ENCODE data around the gene MATK. TPM values are rescaled to one million over a fixed set of nuclear protein-coding genes. Genes with fewer than 3 reads are reported as not detected.
A peak's percentile ranks its signal among the peaks of the same experiment; 100 is the strongest.

MATK gene
- total and polyA plus RNA-seq, 2 donors from 2014 or later: 2.7 to 4.2 TPM

GRCh38 chr19:3825286-3825956 lies 39.2 kb upstream of the MATK start:
- H3K4me3 ChIP-seq (ENCODE audit: low read length in 3 of 3): no peak overlapping the region
- no peak overlapping the region for H3K9ac ChIP-seq (ENCODE audit: low read length in 3 of 3)
- DNase-seq: peak in 1 of 5 donors; percentile 16
- no peak for FAIRE-seq
- intact Hi-C loops (cut with DNase I): no loop called here
- H3K27ac ChIP-seq (ENCODE audit: low read depth in 2 of 2, low read length in 2 of 2): no peak overlapping the region
- H3K36me3 ChIP-seq (ENCODE audit: control insufficient read depth in 2 of 3, insufficient read depth in 3 of 3, low read length in 3 of 3): no peaks in the 10 kb centered on the region
- TF ChIP-seq CTCF (IDR thresholded peaks at IDR 0.05; ENCODE audit: borderline replicate concordance, extremely low read depth, insufficient read depth): no peak
- no peaks in the 10 kb centered on the region for H3K9me3 ChIP-seq (ENCODE audit: control insufficient read depth in 2 of 3, insufficient read depth in 1 of 3, low read length in 3 of 3)
- no peaks in the 10 kb centered on the region for H3K27me3 ChIP-seq (ENCODE audit: control insufficient read depth, insufficient read depth, low read length)
- H3K4me1 ChIP-seq (ENCODE audit: control insufficient read depth in 2 of 3, insufficient read depth in 2 of 3, low read depth in 1 of 3, low read length in 3 of 3): peaks cover 0 to 2% (median 0%) of the 10 kb centered on the region in 3 donors

- peaks cover 0 to 2% (median 0%) of the 10 kb centered on the region in 3 donors for H3K4me1 ChIP-seq (ENCODE audit: control insufficient read depth in 2 of 3, insufficient read depth in 2 of 3, low read depth in 1 of 3, low read length in 3 of 3)
- no peak for DNase-seq
- H3K27ac ChIP-seq (ENCODE audit: low read depth in 2 of 2, low read length in 2 of 2): no peak overlapping the region
- no peak overlapping the region for H3K4me3 ChIP-seq (ENCODE audit: low read length in 3 of 3)
- FAIRE-seq: no peak
- no peaks in the 10 kb centered on the region for H3K36me3 ChIP-seq (ENCODE audit: control insufficient read depth in 2 of 3, insufficient read depth in 3 of 3, low read length in 3 of 3)
- H3K9me3 ChIP-seq (ENCODE audit: control insufficient read depth in 2 of 3, insufficient read depth in 1 of 3, low read length in 3 of 3): no peaks in the 10 kb centered on the region
- TF ChIP-seq CTCF (IDR thresholded peaks at IDR 0.05; ENCODE audit: borderline replicate concordance, extremely low read depth, insufficient read depth): no peak
- H3K9ac ChIP-seq (ENCODE audit: low read length in 3 of 3): no peak overlapping the region
- no peaks in the 10 kb centered on the region for H3K27me3 ChIP-seq (ENCODE audit: control insufficient read depth, insufficient read depth, low read length)
- intact Hi-C loops (cut with DNase I): no loop called here
These were observed 37.2 kb upstream of the MATK start for GRCh38 chr19:3823350-3823713.

GRCh38 chr19:3822683-3823349 lies 36.6 kb upstream of the MATK start:
- no peak overlapping the region for H3K9ac ChIP-seq (ENCODE audit: low read length in 3 of 3)
- intact Hi-C loops (cut with DNase I): no loop called here
- H3K4me3 ChIP-seq (ENCODE audit: low read length in 3 of 3): no peak overlapping the region
- no peaks in the 10 kb centered on the region for H3K9me3 ChIP-seq (ENCODE audit: control insufficient read depth in 2 of 3, insufficient read depth in 1 of 3, low read length in 3 of 3)
- no peak overlapping the region for H3K27ac ChIP-seq (ENCODE audit: low read depth in 2 of 2, low read length in 2 of 2)
- FAIRE-seq (no peak), DNase-seq (no peak)
- H3K4me1 ChIP-seq (ENCODE audit: control insufficient read depth in 2 of 3, insufficient read depth in 2 of 3, low read depth in 1 of 3, low read length in 3 of 3): peaks cover 0 to 2% (median 0%) of the 10 kb centered on the region in 3 donors
- H3K27me3 ChIP-seq (ENCODE audit: control insufficient read depth, insufficient read depth, low read length): no peaks in the 10 kb centered on the region
- TF ChIP-seq CTCF (IDR thresholded peaks at IDR 0.05; ENCODE audit: borderline replicate concordance, extremely low read depth, insufficient read depth): no peak
- no peaks in the 10 kb centered on the region for H3K36me3 ChIP-seq (ENCODE audit: control insufficient read depth in 2 of 3, insufficient read depth in 3 of 3, low read length in 3 of 3)
